ENCODE measurements around the gene TTLL3. TPM values are rescaled to one million over a fixed set of nuclear protein-coding genes. Genes with fewer than 3 reads are reported as not detected.

The TTLL3 gene
- total and polyA plus RNA-seq, 2 donors (not counting 1 experiment from before 2014, with no cell fraction given), result 84.5 to 168 TPM

DNA sequence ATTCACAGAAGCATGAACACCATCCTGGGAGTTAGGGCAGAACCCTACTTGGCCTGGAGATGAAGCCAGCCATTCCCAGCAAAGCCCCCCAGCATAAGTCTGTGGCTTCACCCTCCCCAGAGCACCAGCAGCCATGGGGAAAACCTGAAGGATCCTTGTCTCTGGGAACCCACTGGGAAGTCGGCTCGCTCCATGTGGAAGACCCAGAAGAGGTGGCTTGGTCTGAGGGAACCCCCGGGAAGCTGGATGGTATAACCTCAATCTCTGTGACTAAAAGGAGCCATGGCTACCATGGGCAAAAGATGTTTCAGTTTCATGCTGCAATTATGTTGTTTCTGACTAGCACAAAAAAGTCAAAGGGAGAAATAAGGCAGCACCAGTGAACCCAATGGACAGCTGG, 45.5 kb downstream of the TTLL3 start:
- H3K4me3 Mint-ChIP-seq, result no peak overlapping the region
- Histone ChIP-seq H3K79me2 (ENCODE audit: control insufficient read depth, insufficient read depth, low read length) (no peaks in the 10 kb centered on the region), H4K20me1 (ENCODE audit: control insufficient read depth, insufficient read depth, low read length, poor library complexity, severe bottlenecking) (no peaks in the 10 kb centered on the region), H3K27me3 (replicated peaks in 1 of 4; ENCODE audit: control extremely low read depth in 1 of 4, control insufficient read depth in 3 of 4, insufficient read depth in 4 of 4, low read length in 3 of 4) (no peaks in the 10 kb centered on the region), H2AFZ (ENCODE audit: insufficient read depth, low read depth, low read length, poor library complexity, severe bottlenecking) (no peak overlapping the region), H3K4me2 (replicated peaks; ENCODE audit: low read depth, low read length, poor library complexity, severe bottlenecking) (no peak overlapping the region), H3K9ac (ENCODE audit: low read length) (no peak overlapping the region), H3K27ac (ENCODE audit: low read length in 2 of 2) (no peak overlapping the region), H3K4me1 (ENCODE audit: control insufficient read depth in 2 of 2, insufficient read depth in 2 of 2, low read length in 2 of 2) (no peaks in the 10 kb centered on the region), H3K9me3 (ENCODE audit: control extremely low read depth in 1 of 3, control insufficient read depth in 2 of 3, insufficient read depth in 1 of 3, low read length in 2 of 3) (no peaks in the 10 kb centered on the region), H3K4me3 (ENCODE audit: control extremely low read depth in 1 of 5, extremely low read depth in 1 of 5, insufficient read depth in 1 of 5, low read depth in 2 of 5, low read length in 4 of 5) (no peak overlapping the region), H3K36me3 (replicated peaks in 1 of 2; ENCODE audit: control extremely low read depth in 1 of 2, control insufficient read depth in 1 of 2, extremely low read depth in 1 of 2, insufficient read depth in 2 of 2, low read length in 1 of 2) (no peaks in the 10 kb centered on the region)
- CTCF ChIA-PET, result no interaction called here
- no peak overlapping the region for H3K27ac Mint-ChIP-seq
- peaks cover 15% of the 10 kb centered on the region for H3K27me3 Mint-ChIP-seq
- POLR2A ChIA-PET, result no interaction called here
- 100% methylated on average over 3 of the region's 3 CpGs for whole genome bisulfite sequencing (ENCODE audit: insufficient coverage)
- H3K9me3 Mint-ChIP-seq (ENCODE audit: insufficient read depth), result no peaks in the 10 kb centered on the region
- DNase-seq, result no peak
- H3K4me1 Mint-ChIP-seq, result no peaks in the 10 kb centered on the region
- TF ChIP-seq, protein P1, sequence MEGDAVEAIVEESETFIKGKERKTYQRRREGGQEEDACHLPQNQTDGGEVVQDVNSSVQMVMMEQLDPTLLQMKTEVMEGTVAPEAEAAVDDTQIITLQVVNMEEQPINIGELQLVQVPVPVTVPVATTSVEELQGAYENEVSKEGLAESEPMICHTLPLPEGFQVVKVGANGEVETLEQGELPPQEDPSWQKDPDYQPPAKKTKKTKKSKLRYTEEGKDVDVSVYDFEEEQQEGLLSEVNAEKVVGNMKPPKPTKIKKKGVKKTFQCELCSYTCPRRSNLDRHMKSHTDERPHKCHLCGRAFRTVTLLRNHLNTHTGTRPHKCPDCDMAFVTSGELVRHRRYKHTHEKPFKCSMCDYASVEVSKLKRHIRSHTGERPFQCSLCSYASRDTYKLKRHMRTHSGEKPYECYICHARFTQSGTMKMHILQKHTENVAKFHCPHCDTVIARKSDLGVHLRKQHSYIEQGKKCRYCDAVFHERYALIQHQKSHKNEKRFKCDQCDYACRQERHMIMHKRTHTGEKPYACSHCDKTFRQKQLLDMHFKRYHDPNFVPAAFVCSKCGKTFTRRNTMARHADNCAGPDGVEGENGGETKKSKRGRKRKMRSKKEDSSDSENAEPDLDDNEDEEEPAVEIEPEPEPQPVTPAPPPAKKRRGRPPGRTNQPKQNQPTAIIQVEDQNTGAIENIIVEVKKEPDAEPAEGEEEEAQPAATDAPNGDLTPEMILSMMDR (IDR thresholded peaks at IDR 0.05), result no peak
- TF ChIP-seq EZH2 (IDR thresholded peaks at IDR 0.05; ENCODE audit: borderline replicate concordance, insufficient read depth, low read depth, low read length, poor library complexity, severe bottlenecking), result no peak
- intact Hi-C loops (cut with micrococcal nuclease), result no loop called here
- no peak for ATAC-seq (ENCODE audit: low read depth)

DNA sequence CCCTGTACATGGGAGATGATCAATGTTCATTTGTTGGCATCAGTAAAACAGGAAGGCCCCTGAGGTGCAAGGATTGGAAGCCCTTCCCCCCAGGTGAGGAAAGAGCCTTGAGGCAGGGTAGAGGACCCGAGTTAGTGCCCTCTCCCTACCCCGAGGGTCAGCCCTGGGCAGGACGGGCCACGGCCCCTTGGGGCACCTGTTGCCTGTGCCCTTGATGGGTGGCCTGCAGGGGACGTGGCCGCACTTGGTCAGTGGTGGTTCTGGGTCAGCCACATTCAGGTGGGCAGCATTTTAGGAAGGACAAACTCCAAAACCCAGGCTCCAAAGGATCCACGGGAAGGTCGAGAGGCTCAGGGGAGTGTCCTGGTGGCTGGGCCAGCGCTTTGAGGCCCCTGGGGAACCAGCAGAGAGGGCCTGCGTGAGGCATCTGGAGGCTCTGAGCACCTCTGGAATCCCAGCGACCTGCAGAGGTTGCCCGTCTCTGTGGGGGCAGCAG, 49.5 kb downstream of the TTLL3 start:
- Mint-ChIP-seq H3K27me3 (peaks cover 7% of the 10 kb centered on the region), H3K27ac (no peak overlapping the region), H3K9me3 (ENCODE audit: insufficient read depth) (no peaks in the 10 kb centered on the region), H3K4me1 (no peaks in the 10 kb centered on the region), H3K4me3 (no peak overlapping the region)
- no peak for DNase-seq
- H3K36me3 ChIP-seq (replicated peaks in 1 of 2; ENCODE audit: control extremely low read depth in 1 of 2, control insufficient read depth in 1 of 2, extremely low read depth in 1 of 2, insufficient read depth in 2 of 2, low read length in 1 of 2), result no peaks in the 10 kb centered on the region
- H3K79me2 ChIP-seq (ENCODE audit: control insufficient read depth, insufficient read depth, low read length), result no peaks in the 10 kb centered on the region
- WGBS (ENCODE audit: insufficient coverage), result 90% methylated on average over 12 of the region's 12 CpGs
- H3K4me2 ChIP-seq (replicated peaks; ENCODE audit: low read depth, low read length, poor library complexity, severe bottlenecking), result no peak overlapping the region
- intact Hi-C loops (cut with micrococcal nuclease), result no loop called here
- TF ChIP-seq, protein P1 (IDR thresholded peaks at IDR 0.05), result no peak
- no peak for TF ChIP-seq EZH2 (IDR thresholded peaks at IDR 0.05; ENCODE audit: borderline replicate concordance, insufficient read depth, low read depth, low read length, poor library complexity, severe bottlenecking)
- H3K9ac ChIP-seq (ENCODE audit: low read length), result no peak overlapping the region
- POLR2A ChIA-PET, result no interaction called here
- CTCF ChIA-PET, result no interaction called here
- H3K4me3 ChIP-seq (ENCODE audit: control extremely low read depth in 1 of 5, extremely low read depth in 1 of 5, insufficient read depth in 1 of 5, low read depth in 2 of 5, low read length in 4 of 5), result no peak overlapping the region
- no peak for ATAC-seq (ENCODE audit: low read depth)
- H2AFZ ChIP-seq (ENCODE audit: insufficient read depth, low read depth, low read length, poor library complexity, severe bottlenecking), result no peak overlapping the region
- H3K4me1 ChIP-seq (ENCODE audit: control insufficient read depth in 2 of 2, insufficient read depth in 2 of 2, low read length in 2 of 2), result peaks cover 6 to 8% of the 10 kb centered on the region in 2 donors
- H3K27ac ChIP-seq (ENCODE audit: low read length in 2 of 2), result no peak overlapping the region
- H3K9me3 ChIP-seq (ENCODE audit: control extremely low read depth in 1 of 3, control insufficient read depth in 2 of 3, insufficient read depth in 1 of 3, low read length in 2 of 3), result no peaks in the 10 kb centered on the region
- peaks cover 0 to 22% (median 6%) of the 10 kb centered on the region in 4 experiments for H3K27me3 ChIP-seq (replicated peaks in 1 of 4; ENCODE audit: control extremely low read depth in 1 of 4, control insufficient read depth in 3 of 4, insufficient read depth in 4 of 4, low read length in 3 of 4)
- no peaks in the 10 kb centered on the region for H4K20me1 ChIP-seq (ENCODE audit: control insufficient read depth, insufficient read depth, low read length, poor library complexity, severe bottlenecking)
